LNCAP (cell line): ENCODE results near the gene OMA1.
A peak's percentile ranks its signal among the peaks of the same experiment; 100 is the strongest.

Source experiments
- TF ChIP-seq, protein P1 (sequence below): fragments of 450-650 bp; IDR thresholded peaks from 2 replicates; pipeline ENCODE4 v1.5.1; 2017; ENCODE audit warnings: mild to moderate bottlenecking

The OMA1 gene

DNA sequence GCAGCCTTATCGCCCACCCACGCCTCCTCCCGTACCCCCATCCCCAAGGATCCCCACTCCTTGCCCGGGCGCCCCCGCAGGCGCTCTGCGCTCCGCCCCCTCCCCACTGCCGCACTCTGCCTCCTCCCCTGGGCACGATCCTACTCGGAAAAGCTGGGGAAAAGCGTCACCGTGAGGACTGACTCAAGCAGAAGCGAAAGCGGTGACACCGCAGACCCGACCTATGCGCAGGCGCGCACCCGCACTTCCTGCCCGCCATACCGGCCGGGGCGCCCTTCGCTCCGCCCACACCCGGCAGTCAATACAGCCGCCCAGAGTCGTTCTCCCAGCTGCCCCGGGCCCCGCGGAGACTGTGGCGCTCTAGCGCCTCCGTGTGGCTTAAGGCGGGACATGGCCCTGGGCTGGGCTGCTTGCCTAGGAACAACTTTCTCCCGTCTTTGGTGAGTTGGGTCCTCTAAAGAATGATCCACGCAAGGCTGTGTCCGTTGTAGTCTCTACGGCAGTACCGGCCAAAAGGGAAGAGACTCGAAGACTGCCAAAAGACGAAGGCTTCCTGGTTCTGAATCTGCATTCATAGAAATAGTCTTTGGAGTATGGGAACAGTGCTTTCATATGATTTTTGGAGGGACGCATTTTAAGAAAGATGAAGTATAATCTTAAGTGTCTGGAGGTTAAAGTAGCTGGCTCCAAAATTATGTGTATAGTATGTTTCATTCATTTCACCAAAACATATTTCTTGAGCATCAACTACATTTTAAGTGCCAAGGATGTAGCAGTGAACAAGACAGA lies at the start of gene OMA1:
Gene OMA1, minus strand, starts transcription at position 207 of the 789 bp plus-strand sequence. CDS start 7,432 bp downstream, outside the sequence.
- TF ChIP-seq, protein P1, sequence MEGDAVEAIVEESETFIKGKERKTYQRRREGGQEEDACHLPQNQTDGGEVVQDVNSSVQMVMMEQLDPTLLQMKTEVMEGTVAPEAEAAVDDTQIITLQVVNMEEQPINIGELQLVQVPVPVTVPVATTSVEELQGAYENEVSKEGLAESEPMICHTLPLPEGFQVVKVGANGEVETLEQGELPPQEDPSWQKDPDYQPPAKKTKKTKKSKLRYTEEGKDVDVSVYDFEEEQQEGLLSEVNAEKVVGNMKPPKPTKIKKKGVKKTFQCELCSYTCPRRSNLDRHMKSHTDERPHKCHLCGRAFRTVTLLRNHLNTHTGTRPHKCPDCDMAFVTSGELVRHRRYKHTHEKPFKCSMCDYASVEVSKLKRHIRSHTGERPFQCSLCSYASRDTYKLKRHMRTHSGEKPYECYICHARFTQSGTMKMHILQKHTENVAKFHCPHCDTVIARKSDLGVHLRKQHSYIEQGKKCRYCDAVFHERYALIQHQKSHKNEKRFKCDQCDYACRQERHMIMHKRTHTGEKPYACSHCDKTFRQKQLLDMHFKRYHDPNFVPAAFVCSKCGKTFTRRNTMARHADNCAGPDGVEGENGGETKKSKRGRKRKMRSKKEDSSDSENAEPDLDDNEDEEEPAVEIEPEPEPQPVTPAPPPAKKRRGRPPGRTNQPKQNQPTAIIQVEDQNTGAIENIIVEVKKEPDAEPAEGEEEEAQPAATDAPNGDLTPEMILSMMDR = peak; percentile 98

DNA sequence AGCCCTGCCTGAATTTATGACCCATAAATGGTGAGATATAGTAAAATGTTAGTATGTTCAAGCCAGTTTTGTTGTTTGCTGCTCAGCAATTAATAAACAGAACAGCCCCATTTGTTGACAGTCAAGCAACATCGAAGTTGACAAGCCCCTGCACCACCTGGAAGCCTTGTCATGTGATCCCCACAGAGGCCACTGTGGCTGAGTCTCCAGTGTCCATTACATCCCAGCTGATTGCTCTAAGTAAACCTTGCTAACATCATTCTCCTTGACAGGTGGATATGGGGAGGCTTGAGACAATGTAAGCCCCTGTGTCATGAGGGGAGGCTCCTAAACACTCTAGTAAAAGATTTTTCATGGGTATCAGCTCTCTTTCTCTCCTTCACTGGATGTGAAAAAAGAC lies 48.0 kb upstream of the OMA1 start:
- TF ChIP-seq, protein P1 = no peak

DNA sequence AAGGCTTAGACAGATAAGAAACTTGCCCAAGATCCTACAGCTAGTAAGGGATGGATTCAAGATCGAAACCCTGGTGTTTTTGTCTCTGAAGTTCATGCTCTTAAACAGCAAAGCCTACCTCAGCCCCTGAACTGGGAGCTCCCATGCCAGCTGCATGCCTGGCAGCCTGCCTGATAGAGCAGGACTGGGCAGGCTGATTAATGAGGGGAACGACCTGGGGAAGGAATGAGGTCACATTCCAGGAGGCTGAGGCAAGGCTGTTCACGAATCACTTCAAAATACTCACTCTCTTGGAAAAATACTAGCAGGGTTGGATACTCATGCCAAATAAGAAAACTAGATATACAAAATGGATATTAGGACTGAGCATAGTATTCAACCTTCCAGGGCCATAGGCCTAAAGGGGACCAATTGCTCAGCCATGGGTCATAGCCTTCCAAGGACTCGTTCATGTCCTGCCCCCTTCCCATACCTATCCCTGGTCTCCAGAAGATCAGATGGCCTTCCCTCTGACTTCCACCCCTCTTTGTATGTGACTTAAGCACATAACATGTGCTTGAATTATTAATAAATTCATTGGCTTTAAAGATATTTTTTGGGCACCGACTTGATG lies 46.1 kb upstream of the OMA1 start:
- TF ChIP-seq, protein P1 = no peak

DNA sequence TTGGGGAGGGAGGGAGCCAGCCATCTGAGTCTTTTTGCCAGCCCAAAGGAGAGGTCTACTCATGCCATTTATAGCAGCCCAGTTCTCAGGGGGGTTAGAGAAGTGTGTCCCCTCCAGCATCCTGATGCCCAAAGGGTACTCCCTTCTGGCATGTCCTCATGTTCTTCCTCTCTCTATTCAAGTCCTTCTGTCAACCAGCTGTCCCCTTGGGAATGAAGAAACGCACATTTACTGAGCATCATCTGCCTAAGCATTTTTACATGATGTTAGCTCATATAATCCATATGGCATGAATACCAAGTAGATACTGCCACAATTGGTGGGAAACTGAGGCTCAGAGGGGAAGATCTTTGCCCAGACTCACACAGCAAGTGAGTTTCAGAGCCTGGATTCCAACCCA lies 45.3 kb upstream of the OMA1 start:
- TF ChIP-seq, protein P1 = no peak

DNA sequence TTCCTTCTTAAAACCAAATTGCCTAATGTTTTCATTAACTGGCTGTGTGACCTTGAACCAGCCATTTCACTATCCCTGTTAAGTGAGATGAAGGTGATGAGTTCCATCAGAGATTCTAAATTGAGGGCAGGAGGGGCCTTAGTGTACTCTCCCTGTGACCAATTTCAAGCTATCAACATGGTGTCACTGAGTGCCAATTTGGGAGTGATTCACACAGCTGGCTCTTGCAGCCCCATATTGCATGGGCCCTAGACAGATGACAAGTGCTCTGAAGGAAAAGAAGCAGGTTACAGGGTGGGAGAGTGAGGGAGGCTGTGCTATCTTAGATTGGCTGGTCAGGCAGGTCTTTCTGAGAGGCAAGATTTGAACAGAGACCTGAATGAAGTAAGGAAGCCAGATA lies 43.5 kb upstream of the OMA1 start:
- TF ChIP-seq, protein P1 = no peak

DNA sequence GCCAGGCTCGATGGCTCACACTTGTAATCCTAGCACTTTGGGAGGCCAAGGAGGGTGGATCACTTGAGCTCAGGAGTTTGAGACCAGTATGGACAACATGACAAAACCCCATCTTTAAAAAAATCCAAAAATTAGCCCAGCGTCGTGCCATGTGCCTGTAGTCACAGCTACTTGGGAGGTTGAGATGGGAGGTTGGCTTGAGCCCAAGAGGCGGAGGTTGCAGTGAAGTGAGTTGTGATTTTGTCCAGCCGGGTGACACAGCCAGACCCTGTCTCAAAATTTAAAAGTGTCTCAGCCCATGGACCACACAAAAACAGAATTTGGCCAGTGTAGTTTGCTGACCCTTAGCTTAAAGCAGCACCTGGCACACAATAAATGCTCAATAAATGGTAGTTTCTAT lies 41.9 kb upstream of the OMA1 start:
- TF ChIP-seq, protein P1 = no peak

DNA sequence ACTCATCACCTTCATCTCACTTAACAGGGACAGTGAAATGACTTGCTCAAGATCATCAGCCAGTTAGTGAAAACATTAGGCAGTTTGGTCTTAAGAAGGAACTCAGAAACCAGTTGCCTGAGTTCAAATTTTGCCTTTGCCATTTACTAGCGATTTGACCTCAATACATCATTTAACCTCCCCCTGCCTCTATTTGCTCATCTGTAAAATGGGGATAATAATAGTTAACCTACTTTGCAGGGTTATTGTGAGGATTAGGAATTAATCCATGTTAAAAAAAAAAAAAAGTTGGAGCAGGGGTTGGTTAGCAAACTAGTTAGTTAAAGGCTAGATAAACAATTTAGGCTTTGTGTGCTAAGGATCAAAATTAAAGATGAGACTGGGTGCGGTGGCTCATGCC lies 41.1 kb upstream of the OMA1 start:
- TF ChIP-seq, protein P1 = no peak
